Pancreas (tissue), 10 donors: ENCODE results near the gene FAM210B. TPM values are rescaled to one million over a fixed set of nuclear protein-coding genes. Genes with fewer than 3 reads are reported as not detected.
A peak's percentile ranks its signal among the peaks of the same experiment; 100 is the strongest.

Source experiments
- ATAC-seq, 4 donors: fragments of 200-7000 bp; cut with Tn5 transposase; one replicate each; pipeline versions ENCODE4 v1.8.0 to v1.9.1; 2020; ENCODE audit warnings: mild to moderate bottlenecking in 4 of 4, moderate library complexity in 4 of 4
- DNase-seq, 6 donors: peaks; one replicate each; pipeline ENCODE4 v3.0.0-alpha.2; 2020
- FAIRE-seq: peaks from 2 replicates; lab custom pipeline; 2012; peaks lifted over from hg19 to GRCh38; lab: Jason Lieb, UNC
- H3K27ac ChIP-seq, 4 donors: fragments of 200-600 bp; sonication (generic); 1 replicate in 3 of 4; 2 replicates in 1 of 4; pipeline versions ENCODE4 v1.5.0 to v1.8.0; 2020
- H3K27me3 ChIP-seq, 4 donors: fragments of 200-600 bp; one replicate each; pipeline ENCODE4 v1.8.0; 2021
- H3K36me3 ChIP-seq, 3 donors: fragments of 200-600 bp; sonication (generic) in 1 of 3; one replicate each; pipeline versions ENCODE4 v1.5.0 to v1.8.0; 2020 to 2021
- H3K4me1 ChIP-seq, 3 donors: fragments of 200-600 bp; one replicate each; pipeline ENCODE4 v1.8.0; 2021
- H3K4me3 ChIP-seq, 4 donors: fragments of 200-600 bp; sonication (generic) in 2 of 4; one replicate each; pipeline versions ENCODE4 v1.5.0 to v1.8.0; 2020 to 2021
- H3K9me3 ChIP-seq, 4 donors: fragments of 200-600 bp; one replicate each; pipeline ENCODE4 v1.8.0; 2021
- CTCF ChIP-seq, 4 donors: fragments of 200-600 bp; sonication (generic) in 3 of 4; IDR thresholded peaks; one replicate each; pipeline versions ENCODE4 v1.5.0 to v1.8.0; 2021; ENCODE audit warnings: antibody characterized with exemption in 4 of 4
- WGBS, 2 donors: extraction: QIAGEN DNeasy Blood & Tissue Kit; methylation state at CpG; one replicate each; pipeline ENCODE4 v1.1.7; 2013; 5-methylcytosine and 5-hydroxymethylcytosine counted together
- intact Hi-C, 3 donors: fragments of 100-400 bp; cut with DNase I; formaldehyde crosslinking; loops; one replicate each; pipeline versions ENCODE4 v1.11.1 to v1.14.2; 2022
- polyA plus RNA-seq, 2 donors: library from polyadenylated mRNA; stranded (reverse); fragments of 200-250 nt; gene quantifications; one replicate each; pipeline ENCODE4 v1.2.3, GENCODE V29; 2013
- total RNA-seq, 6 donors: library from RNA; stranded (reverse); fragmentation: NEBNext Ultra II Directional in 4 of 6; extraction: Animal tissue kit (Norgen Biotek cat#: 25700) in 4 of 6; gene quantifications; one replicate each; pipeline versions ENCODE4 v1.2.1 to v1.2.4, GENCODE V29; 2021 to 2023
- donor health status: healthy with polysubstance abuse.
- donor health status: DM: no; HTN: no; CAD: no; lungs with moderate emphysema.
- donor health status: DM: no; HTN: no; CAD: no.
- donor health status: control.
- donor health status: control.
- donor health status: Bipolar disorder and iron deficiency.
- donor health status: DM: yes; HTN: yes; CAD: no.
- donor health status: DM: no; HTN: no; CAD: no.
- donor health status: DM: no; HTN: no; CAD: no.
- donor health status: DM: yes; HTN: yes; CAD: no.

Gene FAM210B
- total and polyA plus RNA-seq, 8 donors: 13.1 to 29.6 (median 24.8) TPM

- WGBS, 2 donors: 98 to 100% methylated on average over 3 of the region's 3 CpGs
- H3K27me3 ChIP-seq: no peaks in the 10 kb centered on the region
- no peak for DNase-seq
- ATAC-seq: no peak
- no peaks in the 10 kb centered on the region for H3K4me1 ChIP-seq
- no peaks in the 10 kb centered on the region for H3K9me3 ChIP-seq
- no peak for TF ChIP-seq CTCF (IDR thresholded peaks at IDR 0.05)
- no peak for FAIRE-seq
- H3K27ac ChIP-seq: peak overlapping the region in 2 of 4 donors; percentile 44 to 51
- H3K36me3 ChIP-seq: peaks cover 0 to 9% (median 1%) of the 10 kb centered on the region in 3 donors
- H3K4me3 ChIP-seq: peak overlapping the region in 1 of 4 donors; percentile 17
- intact Hi-C loops: no loop called here
Observed at GRCh38 chr20:56412949-56413348, 54.2 kb downstream of the FAM210B start.

- no peaks in the 10 kb centered on the region for H3K27me3 ChIP-seq
- intact Hi-C loops: no loop called here
- ATAC-seq: no peak
- no peak overlapping the region for H3K27ac ChIP-seq
- DNase-seq: no peak
- peaks cover 0 to 3% (median 0%) of the 10 kb centered on the region in 3 donors for H3K36me3 ChIP-seq
- WGBS, 2 donors: 90 to 92% methylated on average over 12 of the region's 12 CpGs
- H3K9me3 ChIP-seq: no peaks in the 10 kb centered on the region
- TF ChIP-seq CTCF (IDR thresholded peaks at IDR 0.05): no peak
- H3K4me1 ChIP-seq: no peaks in the 10 kb centered on the region
- no peak for FAIRE-seq
- no peak overlapping the region for H3K4me3 ChIP-seq
Observed at GRCh38 chr20:56414842-56415765, 56.3 kb downstream of the FAM210B start.

GRCh38 chr20:56417402-56417801, 58.6 kb downstream of the FAM210B start:
- Histone ChIP-seq H3K27ac (no peak overlapping the region), H3K9me3 (no peaks in the 10 kb centered on the region)
- 92 to 93% methylated on average over 7 of the region's 7 CpGs for WGBS, 2 donors

GRCh38 chr20:56417911-56418310, 59.1 kb downstream of the FAM210B start:
- FAIRE-seq (no peak), ATAC-seq (no peak), DNase-seq (no peak)
- H3K4me3 ChIP-seq: no peak overlapping the region
- H3K36me3 ChIP-seq: peaks cover 0 to 3% (median 0%) of the 10 kb centered on the region in 3 donors
- H3K27ac ChIP-seq: peak overlapping the region in 1 of 4 donors; percentile 40
- TF ChIP-seq CTCF (IDR thresholded peaks at IDR 0.05): no peak
- no peaks in the 10 kb centered on the region for H3K27me3 ChIP-seq
- no peaks in the 10 kb centered on the region for H3K9me3 ChIP-seq
- H3K4me1 ChIP-seq: no peaks in the 10 kb centered on the region
- intact Hi-C loops: no loop called here
- WGBS, 2 donors: 85 to 91% methylated on average over 4 of the region's 4 CpGs

More at GRCh38 chr20:56417402-56417801, 58.6 kb downstream of the FAM210B start:
- no peak for DNase-seq
- no peak for TF ChIP-seq CTCF (IDR thresholded peaks at IDR 0.05)
- no peak for FAIRE-seq
- peaks cover 0 to 3% (median 0%) of the 10 kb centered on the region in 3 donors for H3K36me3 ChIP-seq
- no peaks in the 10 kb centered on the region for H3K27me3 ChIP-seq
- ATAC-seq: no peak
- H3K4me3 ChIP-seq: no peak overlapping the region
- intact Hi-C loops: no loop called here
- no peaks in the 10 kb centered on the region for H3K4me1 ChIP-seq

Other genes with a start within 250 kb of the FAM210B start
- not detected for gene MC3R, start 110.2 kb upstream of the FAM210B start, total RNA-seq
- not detected for gene MC3R, start 110.2 kb upstream of the FAM210B start, polyA plus RNA-seq
- gene AURKA, start 33.2 kb downstream of the FAM210B start, total RNA-seq: 1 to 10 TPM in 4 of 6 donors, under 1 TPM in 2; 0.51 to 1.9 (median 1.1) TPM
- gene AURKA, start 33.2 kb downstream of the FAM210B start, polyA plus RNA-seq: under 1 TPM; 0.61 to 0.80 TPM
- gene CSTF1, start 33.7 kb downstream of the FAM210B start, total RNA-seq: 10 to 100 TPM; 12.1 to 17.5 (median 16.2) TPM
- gene CSTF1, start 33.7 kb downstream of the FAM210B start, polyA plus RNA-seq: 10 to 100 TPM in 1 of 2 donors, 1 to 10 TPM in 1; 4.5 to 13.0 TPM
- gene CASS4, start 53.3 kb downstream of the FAM210B start, total RNA-seq: 1 to 10 TPM in 2 of 6 donors, under 1 TPM in 4; 0.04 to 1.6 (median 0.24) TPM
- gene CASS4, start 53.3 kb downstream of the FAM210B start, polyA plus RNA-seq: under 1 TPM; 0.11 to 0.31 TPM
- 10 to 100 TPM; 25.0 to 39.2 (median 28.1) TPM for gene RTF2, start 109.7 kb downstream of the FAM210B start, total RNA-seq
- gene RTF2, start 109.7 kb downstream of the FAM210B start, polyA plus RNA-seq: 10 to 100 TPM; 24.3 to 55.4 TPM
- under 1 TPM in 1 of 6 donors, not detected in 5; 0.28 TPM for gene FAM209A, start 165.8 kb downstream of the FAM210B start, total RNA-seq
- gene FAM209A, start 165.8 kb downstream of the FAM210B start, polyA plus RNA-seq: under 1 TPM; 0.46 to 0.75 TPM
- under 1 TPM in 2 of 6 donors, not detected in 4; 0.28 to 0.38 TPM for gene FAM209B, start 174.3 kb downstream of the FAM210B start, total RNA-seq
- gene FAM209B, start 174.3 kb downstream of the FAM210B start, polyA plus RNA-seq: 1 to 10 TPM; 1.7 to 2.0 TPM